Sigmoid colon (tissue), 7 donors: ENCODE results near the gene BCL2L13. TPM values are rescaled to one million over a fixed set of nuclear protein-coding genes. Genes with fewer than 3 reads are reported as not detected.
"Not testable (repeated sequence)": the region's sequence is repeated elsewhere in the genome, so short reads cannot be mapped to it uniquely, and the experiment has no call there.

Experiments used
- DNase-seq: peaks from one replicate; pipeline ENCODE4 v3.0.0-alpha.2; 2019
- H3K27ac ChIP-seq, 4 donors: fragments of 200-600 bp; sonication (generic); one replicate each; pipeline ENCODE4 v1.5.1; 2016 to 2019; ENCODE audit warnings: mild to moderate bottlenecking in 1 of 4
- H3K27me3 ChIP-seq, 3 donors: fragments of 200-600 bp; sonication (generic); one replicate each; pipeline ENCODE4 v1.5.1; 2019; ENCODE audit warnings: mild to moderate bottlenecking in 1 of 3
- H3K36me3 ChIP-seq, 4 donors: fragments of 200-600 bp; sonication (generic); one replicate each; pipeline ENCODE4 v1.5.1; 2016 to 2019
- H3K4me1 ChIP-seq, 4 donors: fragments of 200-600 bp; sonication (generic); one replicate each; pipeline ENCODE4 v1.5.1; 2017 to 2019
- H3K4me3 ChIP-seq, 4 donors: fragments of 200-600 bp; sonication (generic); one replicate each; pipeline ENCODE4 v1.5.1; 2017 to 2019; ENCODE audit warnings: mild to moderate bottlenecking in 2 of 4, moderate library complexity in 1 of 4
- H3K9me3 ChIP-seq, 4 donors: fragments of 200-600 bp in 3 of 4; sonication (generic) in 3 of 4; one replicate each; pipeline versions ENCODE4 v1.5.1 to v1.6.1; 2013 to 2019
- CTCF ChIP-seq, 4 experiments: fragments of 450-650 bp in 3 of 4; fragments of 200-600 bp in 1 of 4; IDR thresholded peaks; one replicate each; pipeline ENCODE4 v1.5.1; 2016 to 2019; ENCODE audit warnings: antibody characterized with exemption in 4 of 4, mild to moderate bottlenecking in 3 of 4, moderate library complexity in 2 of 4
- EP300 ChIP-seq, 4 donors: sonication (generic); formaldehyde crosslinking; IDR thresholded peaks; one replicate each; pipeline ENCODE4 v1.6.1; 2017; ENCODE audit warnings: antibody characterized with exemption in 4 of 4
- POLR2A ChIP-seq, 2 donors: fragments of 450-650 bp; IDR thresholded peaks; one replicate each; pipeline ENCODE4 v1.6.1; 2016; ENCODE audit warnings: antibody characterized with exemption in 2 of 2, mild to moderate bottlenecking in 2 of 2, moderate library complexity in 2 of 2
- POLR2AphosphoS5 ChIP-seq, 4 donors: sonication (generic); formaldehyde crosslinking; IDR thresholded peaks; one replicate each; pipeline ENCODE4 v1.6.1; 2017; ENCODE audit warnings: antibody characterized with exemption in 4 of 4
- WGBS, 2 donors: extraction: QIAGEN DNeasy Blood & Tissue Kit; methylation state at CpG; one replicate each; pipeline ENCODE4 v1.1.7; 2013; 5-methylcytosine and 5-hydroxymethylcytosine counted together
- intact Hi-C: fragments of 100-400 bp; cut with DNase I; formaldehyde crosslinking; loops from one replicate; pipeline ENCODE4 v1.15.1; 2023
- polyA plus RNA-seq, 3 donors: library from polyadenylated mRNA; stranded (reverse); fragments of 200-250 nt; gene quantifications; one replicate each; pipeline ENCODE4 v1.2.3, GENCODE V29; 2013
- total RNA-seq, 4 donors: library from RNA; depleted of rRNA; stranded (reverse); fragments of >200 nt; gene quantifications; one replicate each; pipeline ENCODE4 v1.1.0, GENCODE V29; 2016
- donor health status: healthy with polysubstance abuse.
- donor health status: Bipolar disorder and iron deficiency.
- donor health status: healthy.

BCL2L13 gene
- total and polyA plus RNA-seq, 7 donors, result 29.4 to 68.1 (median 59.2) TPM

- 93 to 94% methylated on average over 3 of the region's 3 CpGs for WGBS, 2 donors
- no peak for DNase-seq
- intact Hi-C loops, result no loop called here
- no peaks in the 10 kb centered on the region for H3K9me3 ChIP-seq
- TF ChIP-seq CTCF (IDR thresholded peaks at IDR 0.05) (no peak), POLR2A (IDR thresholded peaks at IDR 0.05) (no peak), EP300 (IDR thresholded peaks at IDR 0.05) (no peak), POLR2AphosphoS5 (IDR thresholded peaks at IDR 0.05) (no peak)
- peak overlapping the region in 1 of 4 donors; percentile 31 for H3K27ac ChIP-seq
- H3K4me1 ChIP-seq, result peaks cover 0 to 15% (median 12%) of the 10 kb centered on the region in 4 donors
- no peak overlapping the region for H3K4me3 ChIP-seq
- H3K36me3 ChIP-seq, result no peaks in the 10 kb centered on the region
- no peaks in the 10 kb centered on the region for H3K27me3 ChIP-seq
Observed at GRCh38 chr22:17633998-17634323, 4.6 kb upstream of the BCL2L13 start.

GRCh38 chr22:17634696-17635095 is 3.9 kb upstream of the BCL2L13 start:
- intact Hi-C loops, result loop anchor here (5.0 kb wide), 3 partner anchors 62 to 477 kb away; partner anchors contain the start of gene HDHD5
- no peaks in the 10 kb centered on the region for H3K9me3 ChIP-seq
- no peak overlapping the region for H3K4me3 ChIP-seq
- WGBS, 2 donors, result 93 to 94% methylated on average over 3 of the region's 3 CpGs
- no peak for DNase-seq
- H3K27me3 ChIP-seq, result no peaks in the 10 kb centered on the region
- TF ChIP-seq CTCF (IDR thresholded peaks at IDR 0.05) (no peak), EP300 (IDR thresholded peaks at IDR 0.05) (no peak), POLR2A (IDR thresholded peaks at IDR 0.05) (no peak), POLR2AphosphoS5 (IDR thresholded peaks at IDR 0.05) (no peak)
- H3K4me1 ChIP-seq, result peaks cover 0 to 17% (median 11%) of the 10 kb centered on the region in 4 donors
- no peaks in the 10 kb centered on the region for H3K36me3 ChIP-seq
- H3K27ac ChIP-seq, result no peak overlapping the region

GRCh38 chr22:17636850-17637249 is 1.7 kb upstream of the BCL2L13 start:
- DNase-seq, H3K27me3 ChIP-seq, H3K36me3 ChIP-seq, H3K4me3 ChIP-seq, H3K9me3 ChIP-seq: not testable (repeated sequence)
- Histone ChIP-seq H3K27ac (peak overlapping the region in 2 of 4 donors; percentile 99), H3K4me1 (peaks cover 0 to 27% (median 18%) of the 10 kb centered on the region in 4 donors)
- WGBS, 2 donors, result 86 to 92% methylated on average over 10 of the region's 10 CpGs
- intact Hi-C loops, result loop anchor here (5.0 kb wide), 3 partner anchors 65 to 480 kb away; partner anchors contain the start of gene HDHD5

GRCh38 chr22:17637490-17638181 is 921 bp upstream of the BCL2L13 start:
- WGBS, 2 donors, result 41 to 54% methylated on average over 10 of the region's 10 CpGs
- Histone ChIP-seq H3K27ac (peak overlapping the region; percentile 93 to 99 (median 99)), H3K4me1 (peaks cover 0 to 27% (median 18%) of the 10 kb centered on the region in 4 donors), H3K4me3 (peak overlapping the region; percentile 63 to 97 (median 79)), H3K27me3 (no peaks in the 10 kb centered on the region), H3K9me3 (no peaks in the 10 kb centered on the region), H3K36me3 (no peaks in the 10 kb centered on the region)
- intact Hi-C loops, result loop anchor here (5.0 kb wide), 3 partner anchors 65 to 480 kb away; partner anchors contain the start of gene HDHD5
- DNase-seq, result no peak
- TF ChIP-seq POLR2A (IDR thresholded peaks at IDR 0.05), result no peak
- TF ChIP-seq POLR2AphosphoS5 (IDR thresholded peaks at IDR 0.05), result no peak
- no peak for TF ChIP-seq EP300 (IDR thresholded peaks at IDR 0.05)
- no peak for TF ChIP-seq CTCF (IDR thresholded peaks at IDR 0.05)

GRCh38 chr22:17638182-17638431 is 450 bp upstream of the BCL2L13 start:
- Histone ChIP-seq H3K9me3 (no peaks in the 10 kb centered on the region), H3K36me3 (no peaks in the 10 kb centered on the region), H3K4me1 (peaks cover 0 to 27% (median 18%) of the 10 kb centered on the region in 4 donors), H3K27ac (peak overlapping the region; percentile 93 to 99 (median 99)), H3K4me3 (peak overlapping the region; percentile 63 to 97 (median 79)), H3K27me3 (no peaks in the 10 kb centered on the region)
- intact Hi-C loops, result loop anchor here (5.0 kb wide), 3 partner anchors 66 to 481 kb away; partner anchors contain the start of gene HDHD5
- WGBS, 2 donors, result 0 to 1% methylated on average over 10 of the region's 10 CpGs
- no peak for TF ChIP-seq POLR2A (IDR thresholded peaks at IDR 0.05)
- DNase-seq, result no peak
